HL-60 (cell line): Measurements from ENCODE around the gene PHLDA1.

Source experiments
- DNase-seq, 2 experiments: peaks; one replicate each; pipeline ENCODE4 v3.0.0-alpha.2; 2010 to 2020; ENCODE audit warnings: low read depth in 1 of 2, low spot score in 1 of 2
- H3K27ac ChIP-seq: fragments of 250-450 bp; sonication (Bioruptor Pico); replicated peaks from 2 replicates; pipeline ENCODE4 v1.5.1; 2020; ENCODE audit warnings: mild to moderate bottlenecking, moderate library complexity
- H3K27me3 ChIP-seq: fragments of 250-450 bp; sonication (Bioruptor Pico); 2 replicates; pipeline ENCODE4 v1.5.1; 2021; ENCODE audit warnings: mild to moderate bottlenecking, moderate library complexity; ENCODE audit not compliant: insufficient read depth, poor library complexity, severe bottlenecking
- H3K4me3 ChIP-seq: replicated peaks from 2 replicates; pipeline ENCODE4 v1.5.1; 2011; ENCODE audit warnings: mild to moderate bottlenecking, control low read depth, low read length; ENCODE audit not compliant: insufficient read depth
- GABPA ChIP-seq: IDR thresholded peaks from 2 replicates; pipeline ENCODE4 v1.6.1; 2012; ENCODE audit warnings: low read depth
- POLR2AphosphoS5 ChIP-seq: IDR thresholded peaks from 2 replicates; pipeline ENCODE4 v1.6.1; 2012; ENCODE audit warnings: low read depth
- SPI1 ChIP-seq: IDR thresholded peaks from 2 replicates; pipeline ENCODE4 v1.6.1; 2012; ENCODE audit warnings: low read depth, mild to moderate bottlenecking, borderline replicate concordance
- TF ChIP-seq, protein P1 (sequence below): IDR thresholded peaks from 2 replicates; pipeline ENCODE4 v1.6.1; 2012; ENCODE audit warnings: low read depth; ENCODE audit not compliant: insufficient replicate concordance
- TF ChIP-seq, protein P2 (sequence below): IDR thresholded peaks from one replicate; pipeline ENCODE4 v1.5.1; 2011; ENCODE audit warnings: low read length, control low read depth, inconsistent platforms; ENCODE audit not compliant: insufficient read depth

Gene PHLDA1

DNA sequence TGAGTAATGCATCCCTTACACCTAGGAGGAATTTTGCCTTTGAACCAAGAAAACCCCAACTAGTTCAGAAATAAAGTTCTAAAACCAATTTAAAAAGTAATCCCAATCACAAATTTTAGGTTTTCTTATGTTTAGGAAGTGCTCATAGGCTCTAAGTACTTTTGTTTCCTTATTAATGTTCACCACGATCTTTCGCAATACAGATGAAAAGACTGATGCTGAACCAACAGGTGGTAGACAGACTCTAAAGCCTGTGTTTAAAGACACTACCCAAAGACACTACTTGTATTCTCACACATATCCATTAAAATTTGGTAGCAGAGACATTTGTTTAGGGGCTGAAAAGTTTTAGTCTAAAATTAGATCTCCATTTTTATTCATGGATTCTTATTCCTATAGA lies 10.6 kb upstream of the PHLDA1 start:
- TF ChIP-seq POLR2AphosphoS5 (no peak), SPI1 (no peak), GABPA (no peak)
- TF ChIP-seq, protein P1, sequence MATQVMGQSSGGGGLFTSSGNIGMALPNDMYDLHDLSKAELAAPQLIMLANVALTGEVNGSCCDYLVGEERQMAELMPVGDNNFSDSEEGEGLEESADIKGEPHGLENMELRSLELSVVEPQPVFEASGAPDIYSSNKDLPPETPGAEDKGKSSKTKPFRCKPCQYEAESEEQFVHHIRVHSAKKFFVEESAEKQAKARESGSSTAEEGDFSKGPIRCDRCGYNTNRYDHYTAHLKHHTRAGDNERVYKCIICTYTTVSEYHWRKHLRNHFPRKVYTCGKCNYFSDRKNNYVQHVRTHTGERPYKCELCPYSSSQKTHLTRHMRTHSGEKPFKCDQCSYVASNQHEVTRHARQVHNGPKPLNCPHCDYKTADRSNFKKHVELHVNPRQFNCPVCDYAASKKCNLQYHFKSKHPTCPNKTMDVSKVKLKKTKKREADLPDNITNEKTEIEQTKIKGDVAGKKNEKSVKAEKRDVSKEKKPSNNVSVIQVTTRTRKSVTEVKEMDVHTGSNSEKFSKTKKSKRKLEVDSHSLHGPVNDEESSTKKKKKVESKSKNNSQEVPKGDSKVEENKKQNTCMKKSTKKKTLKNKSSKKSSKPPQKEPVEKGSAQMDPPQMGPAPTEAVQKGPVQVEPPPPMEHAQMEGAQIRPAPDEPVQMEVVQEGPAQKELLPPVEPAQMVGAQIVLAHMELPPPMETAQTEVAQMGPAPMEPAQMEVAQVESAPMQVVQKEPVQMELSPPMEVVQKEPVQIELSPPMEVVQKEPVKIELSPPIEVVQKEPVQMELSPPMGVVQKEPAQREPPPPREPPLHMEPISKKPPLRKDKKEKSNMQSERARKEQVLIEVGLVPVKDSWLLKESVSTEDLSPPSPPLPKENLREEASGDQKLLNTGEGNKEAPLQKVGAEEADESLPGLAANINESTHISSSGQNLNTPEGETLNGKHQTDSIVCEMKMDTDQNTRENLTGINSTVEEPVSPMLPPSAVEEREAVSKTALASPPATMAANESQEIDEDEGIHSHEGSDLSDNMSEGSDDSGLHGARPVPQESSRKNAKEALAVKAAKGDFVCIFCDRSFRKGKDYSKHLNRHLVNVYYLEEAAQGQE, result no peak
- TF ChIP-seq, protein P2, sequence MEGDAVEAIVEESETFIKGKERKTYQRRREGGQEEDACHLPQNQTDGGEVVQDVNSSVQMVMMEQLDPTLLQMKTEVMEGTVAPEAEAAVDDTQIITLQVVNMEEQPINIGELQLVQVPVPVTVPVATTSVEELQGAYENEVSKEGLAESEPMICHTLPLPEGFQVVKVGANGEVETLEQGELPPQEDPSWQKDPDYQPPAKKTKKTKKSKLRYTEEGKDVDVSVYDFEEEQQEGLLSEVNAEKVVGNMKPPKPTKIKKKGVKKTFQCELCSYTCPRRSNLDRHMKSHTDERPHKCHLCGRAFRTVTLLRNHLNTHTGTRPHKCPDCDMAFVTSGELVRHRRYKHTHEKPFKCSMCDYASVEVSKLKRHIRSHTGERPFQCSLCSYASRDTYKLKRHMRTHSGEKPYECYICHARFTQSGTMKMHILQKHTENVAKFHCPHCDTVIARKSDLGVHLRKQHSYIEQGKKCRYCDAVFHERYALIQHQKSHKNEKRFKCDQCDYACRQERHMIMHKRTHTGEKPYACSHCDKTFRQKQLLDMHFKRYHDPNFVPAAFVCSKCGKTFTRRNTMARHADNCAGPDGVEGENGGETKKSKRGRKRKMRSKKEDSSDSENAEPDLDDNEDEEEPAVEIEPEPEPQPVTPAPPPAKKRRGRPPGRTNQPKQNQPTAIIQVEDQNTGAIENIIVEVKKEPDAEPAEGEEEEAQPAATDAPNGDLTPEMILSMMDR, result no peak
- Histone ChIP-seq H3K27ac (no peak overlapping the region), H3K4me3 (no peak overlapping the region), H3K27me3 (no peaks in the 10 kb centered on the region)
- no peak for DNase-seq

DNA sequence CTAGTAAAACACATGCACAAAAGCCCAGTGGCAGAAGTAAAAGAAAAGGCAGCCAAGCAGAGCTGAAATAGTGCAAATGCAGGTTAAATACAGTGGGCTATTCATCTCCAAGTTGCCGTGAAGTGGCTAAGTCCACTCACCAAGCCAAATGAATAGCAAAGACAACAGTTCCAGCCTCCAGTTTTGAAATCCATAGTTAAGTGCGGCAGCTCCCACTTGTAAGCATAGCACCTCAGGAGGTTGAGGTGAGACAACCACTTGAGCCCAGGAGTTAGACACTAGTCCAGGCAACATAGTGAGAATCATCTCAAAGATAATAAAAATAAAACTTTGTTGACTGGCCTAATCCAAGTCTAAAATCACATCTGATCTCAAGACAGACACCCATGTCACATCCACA lies 9.8 kb upstream of the PHLDA1 start:
- Histone ChIP-seq H3K4me3 (no peak overlapping the region), H3K27me3 (no peaks in the 10 kb centered on the region), H3K27ac (no peak overlapping the region)
- no peak for DNase-seq
- no peak for TF ChIP-seq SPI1
- TF ChIP-seq GABPA, result no peak
- TF ChIP-seq, protein P2, result no peak
- no peak for TF ChIP-seq POLR2AphosphoS5
- TF ChIP-seq, protein P1, result no peak

DNA sequence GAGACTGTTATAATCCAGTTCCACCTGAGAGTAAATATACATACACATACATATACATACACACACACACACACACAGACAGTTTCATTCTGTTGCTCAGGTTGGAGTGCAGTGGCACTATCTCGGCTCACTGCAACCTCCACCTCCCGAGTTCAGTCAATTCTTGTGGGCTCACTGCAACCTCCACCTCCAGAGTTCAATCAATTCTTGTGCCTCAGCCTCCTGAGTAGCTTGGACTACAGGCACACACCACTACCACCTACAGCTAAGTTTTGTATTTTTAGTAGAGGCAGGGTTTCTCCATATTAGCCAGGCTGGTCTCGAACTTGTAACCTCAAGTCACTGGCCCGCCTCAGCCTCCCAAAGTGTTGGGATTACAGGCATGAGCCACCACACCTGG lies 8.9 kb upstream of the PHLDA1 start:
- H3K4me3 ChIP-seq, result no peak overlapping the region
- H3K27ac ChIP-seq, result no peak overlapping the region
- no peaks in the 10 kb centered on the region for H3K27me3 ChIP-seq
- DNase-seq, result no peak
- TF ChIP-seq GABPA (no peak), SPI1 (no peak), POLR2AphosphoS5 (no peak)
- TF ChIP-seq, protein P1, result no peak
- TF ChIP-seq, protein P2, result no peak
